IPS DF 6.9 (cell line): ENCODE data around the gene CD200R1L.

ENCODE experiments used
- DNase-seq: peaks from one replicate; pipeline ENCODE4 v3.0.0-alpha.2; 2013; ENCODE audit warnings: low read depth, low spot score
- H3K27ac ChIP-seq: one replicate; pipeline ENCODE4 v1.5.1; 2013; ENCODE audit warnings: low read length, control low read depth
- H3K27me3 ChIP-seq: 2 replicates; pipeline ENCODE4 v1.6.1; 2013; ENCODE audit warnings: mild to moderate bottlenecking, low read length; ENCODE audit not compliant: control insufficient read depth, insufficient read depth
- H3K36me3 ChIP-seq: 2 replicates; pipeline ENCODE4 v1.6.1; 2013; ENCODE audit warnings: low read length; ENCODE audit not compliant: control insufficient read depth, insufficient read depth
- H3K4me1 ChIP-seq: 2 replicates; pipeline ENCODE4 v1.6.1; 2013; ENCODE audit warnings: low read length; ENCODE audit not compliant: control insufficient read depth, insufficient read depth
- H3K4me3 ChIP-seq: 2 replicates; pipeline ENCODE4 v1.5.1; 2013; ENCODE audit warnings: mild to moderate bottlenecking, low read length
- H3K9me3 ChIP-seq: 2 replicates; pipeline ENCODE4 v1.6.1; 2013; ENCODE audit warnings: low read length, inconsistent platforms; ENCODE audit not compliant: control insufficient read depth, insufficient read depth
- WGBS: extraction: QIAGEN DNeasy Blood & Tissue Kit; methylation state at CpG from one replicate; pipeline ENCODE4 v1.1.7; 2013; ENCODE audit warnings: mixed read lengths, missing lambda C conversion rate; ENCODE audit not compliant: insufficient read length, insufficient coverage; 5-methylcytosine and 5-hydroxymethylcytosine counted together

The CD200R1L gene

DNA sequence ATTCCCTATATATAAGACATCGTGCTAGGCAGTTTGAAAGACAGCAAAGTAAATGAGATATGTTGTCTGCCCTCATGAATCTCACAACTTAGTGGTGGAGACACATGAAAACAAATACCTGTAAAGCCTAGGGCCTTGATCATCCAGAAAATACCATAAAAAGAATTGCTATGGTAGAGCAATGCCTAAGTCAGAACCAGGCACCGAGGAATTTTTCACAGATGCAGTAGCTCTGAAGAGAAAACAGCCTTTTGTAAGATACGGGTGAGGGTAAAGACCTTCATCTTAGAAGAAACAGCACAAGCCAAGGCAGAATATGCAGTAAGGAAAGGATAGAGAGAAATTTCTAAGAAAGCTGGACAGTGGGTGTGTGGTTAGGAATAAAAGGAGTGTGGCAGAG, 36.1 kb downstream of the CD200R1L start:
- no peaks in the 10 kb centered on the region for H3K27me3 ChIP-seq
- H3K4me1 ChIP-seq: no peaks in the 10 kb centered on the region
- WGBS: no CpG with 5 or more reads among the region's 3 CpGs
- no peak overlapping the region for H3K27ac ChIP-seq
- no peaks in the 10 kb centered on the region for H3K9me3 ChIP-seq
- no peaks in the 10 kb centered on the region for H3K36me3 ChIP-seq
- no peak overlapping the region for H3K4me3 ChIP-seq
- no peak for DNase-seq

GRCh38 chr3:112808136-112808535, 38.5 kb downstream of the CD200R1L start:
- H3K4me3 ChIP-seq: no peak overlapping the region
- H3K27ac ChIP-seq: no peak overlapping the region
- no peak for DNase-seq
- no peaks in the 10 kb centered on the region for H3K36me3 ChIP-seq
- no CpG with 5 or more reads among the region's 2 CpGs for WGBS
- H3K9me3 ChIP-seq: no peaks in the 10 kb centered on the region
- H3K27me3 ChIP-seq: no peaks in the 10 kb centered on the region
- H3K4me1 ChIP-seq: no peaks in the 10 kb centered on the region

- no peak for DNase-seq
- WGBS: no CpG with 5 or more reads among the region's 4 CpGs
- no peak overlapping the region for H3K27ac ChIP-seq
- no peaks in the 10 kb centered on the region for H3K36me3 ChIP-seq
- no peaks in the 10 kb centered on the region for H3K9me3 ChIP-seq
- H3K27me3 ChIP-seq: no peaks in the 10 kb centered on the region
- no peaks in the 10 kb centered on the region for H3K4me1 ChIP-seq
- no peak overlapping the region for H3K4me3 ChIP-seq
Observed at GRCh38 chr3:112807685-112808084, 39.0 kb downstream of the CD200R1L start.

GRCh38 chr3:112806903-112807302, 39.8 kb downstream of the CD200R1L start:
- Histone ChIP-seq H3K9me3 (no peaks in the 10 kb centered on the region), H3K4me1 (no peaks in the 10 kb centered on the region), H3K4me3 (no peak overlapping the region), H3K27ac (no peak overlapping the region), H3K36me3 (no peaks in the 10 kb centered on the region), H3K27me3 (no peaks in the 10 kb centered on the region)
- no peak for DNase-seq
- WGBS: no CpG with 5 or more reads among the region's 5 CpGs

- no peaks in the 10 kb centered on the region for H3K9me3 ChIP-seq
- DNase-seq: no peak
- no CpG with 5 or more reads among the region's 5 CpGs for WGBS
- H3K27ac ChIP-seq: no peak overlapping the region
- no peaks in the 10 kb centered on the region for H3K4me1 ChIP-seq
- no peak overlapping the region for H3K4me3 ChIP-seq
- no peaks in the 10 kb centered on the region for H3K27me3 ChIP-seq
- H3K36me3 ChIP-seq: no peaks in the 10 kb centered on the region
Observed at GRCh38 chr3:112805126-112805525, 41.5 kb downstream of the CD200R1L start.

DNA sequence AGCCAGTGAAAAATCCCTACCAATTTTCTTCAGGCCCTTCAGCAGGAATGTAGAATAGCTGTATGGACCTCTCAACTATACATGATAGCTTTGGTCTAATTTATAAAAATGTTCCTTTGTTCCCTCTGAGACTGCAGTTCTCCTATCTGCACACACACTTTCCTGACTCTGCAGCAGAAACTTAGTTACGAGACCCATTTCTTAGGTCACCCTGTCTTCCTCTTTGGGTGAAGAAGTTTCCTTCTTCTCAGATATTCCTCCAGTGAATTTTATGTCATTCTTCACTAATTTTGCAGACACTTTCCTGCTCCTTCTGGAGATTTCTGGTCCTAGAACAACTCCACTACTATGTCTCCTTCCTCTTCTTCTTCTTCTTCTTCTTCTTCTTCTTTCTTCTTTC, 42.6 kb downstream of the CD200R1L start:
- Histone ChIP-seq H3K4me3 (no peak overlapping the region), H3K27me3 (no peaks in the 10 kb centered on the region), H3K36me3 (no peaks in the 10 kb centered on the region), H3K4me1 (no peaks in the 10 kb centered on the region), H3K27ac (no peak overlapping the region), H3K9me3 (no peaks in the 10 kb centered on the region)
- no CpG with 5 or more reads among the region's 1 CpG for whole genome bisulfite sequencing
- DNase-seq: no peak

DNA sequence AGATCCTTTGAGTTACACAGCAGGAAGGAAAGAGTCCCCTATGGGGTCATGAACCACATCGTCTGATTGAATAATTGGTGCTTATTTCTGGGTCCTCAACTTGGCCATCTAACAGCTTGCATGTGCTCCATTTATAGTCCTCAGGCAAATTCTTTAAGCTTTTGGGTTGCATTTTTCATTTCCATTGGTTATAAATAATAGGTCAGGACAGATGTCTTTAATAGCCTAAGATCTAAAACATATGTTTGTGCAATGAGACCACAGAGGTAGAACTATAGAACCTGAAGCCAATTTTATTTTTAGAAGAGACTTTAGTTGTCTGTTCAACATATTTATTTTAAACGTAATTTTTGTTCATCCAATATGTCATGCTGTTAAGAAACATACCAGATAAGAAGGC, 43.2 kb downstream of the CD200R1L start:
- DNase-seq: no peak
- H3K36me3 ChIP-seq: no peaks in the 10 kb centered on the region
- no peaks in the 10 kb centered on the region for H3K4me1 ChIP-seq
- H3K27me3 ChIP-seq: no peaks in the 10 kb centered on the region
- no CpG with 5 or more reads among the region's 2 CpGs for WGBS
- H3K27ac ChIP-seq: no peak overlapping the region
- H3K4me3 ChIP-seq: no peak overlapping the region
- no peaks in the 10 kb centered on the region for H3K9me3 ChIP-seq

DNA sequence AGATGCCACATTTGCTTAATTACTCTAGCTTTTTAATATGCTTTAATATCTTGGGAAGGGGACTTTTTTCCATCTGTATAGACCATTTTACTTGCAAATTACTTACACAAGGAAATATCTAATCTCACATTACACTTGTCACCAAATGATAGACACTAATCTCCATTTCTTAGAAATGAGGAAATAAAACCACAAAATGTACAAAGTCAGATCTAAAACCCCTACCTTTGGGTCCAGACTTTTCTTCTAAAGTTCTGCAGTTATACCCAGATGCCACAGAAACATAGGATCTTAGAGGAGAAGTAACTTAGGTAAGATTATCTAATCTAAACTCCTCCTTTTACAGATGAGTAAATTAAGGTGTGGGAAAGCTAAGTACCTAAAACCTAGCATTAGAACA, 44.3 kb downstream of the CD200R1L start:
- Histone ChIP-seq H3K27me3 (no peaks in the 10 kb centered on the region), H3K27ac (no peak overlapping the region), H3K9me3 (no peaks in the 10 kb centered on the region), H3K36me3 (no peaks in the 10 kb centered on the region), H3K4me1 (no peaks in the 10 kb centered on the region), H3K4me3 (no peak overlapping the region)
- no peak for DNase-seq

- no peak overlapping the region for H3K27ac ChIP-seq
- H3K4me1 ChIP-seq: no peaks in the 10 kb centered on the region
- no peaks in the 10 kb centered on the region for H3K27me3 ChIP-seq
- H3K36me3 ChIP-seq: no peaks in the 10 kb centered on the region
- DNase-seq: no peak
- no peak overlapping the region for H3K4me3 ChIP-seq
- H3K9me3 ChIP-seq: no peaks in the 10 kb centered on the region
Observed at GRCh38 chr3:112799946-112800345, 46.7 kb downstream of the CD200R1L start.

- H3K27ac ChIP-seq: no peak overlapping the region
- no peak for DNase-seq
- H3K4me1 ChIP-seq: no peaks in the 10 kb centered on the region
- no CpG with 5 or more reads among the region's 6 CpGs for WGBS
- no peaks in the 10 kb centered on the region for H3K36me3 ChIP-seq
- no peaks in the 10 kb centered on the region for H3K27me3 ChIP-seq
- no peaks in the 10 kb centered on the region for H3K9me3 ChIP-seq
- no peak overlapping the region for H3K4me3 ChIP-seq
Observed at GRCh38 chr3:112794622-112795172, 52.0 kb downstream of the CD200R1L start.

- Histone ChIP-seq H3K27me3 (no peaks in the 10 kb centered on the region), H3K4me3 (no peak overlapping the region), H3K27ac (no peak overlapping the region), H3K9me3 (no peaks in the 10 kb centered on the region), H3K36me3 (no peaks in the 10 kb centered on the region), H3K4me1 (no peaks in the 10 kb centered on the region)
- no CpG with 5 or more reads among the region's 3 CpGs for WGBS
- no peak for DNase-seq
Observed at GRCh38 chr3:112793326-112794081, 53.2 kb downstream of the CD200R1L start.
